ENCODE results near the gene RAB27B.

Gene RAB27B

DNA sequence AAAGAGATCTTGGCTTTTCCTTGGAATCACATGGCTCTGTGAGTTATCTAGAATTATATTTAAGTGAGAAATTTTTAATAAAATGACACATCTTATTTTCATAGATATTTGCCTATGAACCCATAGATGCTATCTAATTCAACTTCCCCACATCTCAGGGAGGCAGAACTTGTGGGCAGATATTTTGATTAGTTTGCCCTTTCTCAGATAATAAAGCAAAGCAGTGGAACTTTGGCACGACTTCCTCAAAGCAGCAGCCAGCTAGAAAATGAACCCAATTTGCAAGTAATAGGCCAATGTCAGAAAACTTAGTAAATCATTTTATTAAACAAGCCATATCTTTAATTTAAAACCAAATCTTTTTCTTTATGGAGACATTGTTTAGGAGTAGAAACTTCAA lies 32.7 kb downstream of the RAB27B start:
- DNase-seq: no peak

DNA sequence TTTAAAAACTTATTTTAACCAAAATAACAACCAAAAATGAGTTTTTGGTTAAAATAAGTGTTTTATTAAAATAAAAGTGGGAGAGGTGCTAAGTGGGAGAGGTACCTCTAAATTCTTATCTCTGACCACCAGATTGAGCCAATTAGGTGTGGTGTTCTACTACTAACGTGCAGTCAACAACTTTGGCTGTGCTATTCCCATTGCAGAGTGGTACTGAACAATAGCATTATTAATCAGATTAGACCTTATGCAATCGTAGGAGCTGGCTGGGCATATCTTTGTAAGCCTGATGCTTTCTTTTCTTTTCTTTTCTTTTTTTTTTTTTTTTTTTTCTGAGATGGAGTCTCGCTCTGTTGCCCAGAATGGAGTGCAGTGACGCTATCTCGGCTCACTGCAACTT lies 38.9 kb downstream of the RAB27B start:
- no peak for DNase-seq

- DNase-seq: no peak
These were observed 43.0 kb downstream of the RAB27B start for GRCh38 chr18:54871231-54871630.

- DNase-seq: no peak
These were observed 44.4 kb downstream of the RAB27B start for GRCh38 chr18:54872681-54873080.

DNA sequence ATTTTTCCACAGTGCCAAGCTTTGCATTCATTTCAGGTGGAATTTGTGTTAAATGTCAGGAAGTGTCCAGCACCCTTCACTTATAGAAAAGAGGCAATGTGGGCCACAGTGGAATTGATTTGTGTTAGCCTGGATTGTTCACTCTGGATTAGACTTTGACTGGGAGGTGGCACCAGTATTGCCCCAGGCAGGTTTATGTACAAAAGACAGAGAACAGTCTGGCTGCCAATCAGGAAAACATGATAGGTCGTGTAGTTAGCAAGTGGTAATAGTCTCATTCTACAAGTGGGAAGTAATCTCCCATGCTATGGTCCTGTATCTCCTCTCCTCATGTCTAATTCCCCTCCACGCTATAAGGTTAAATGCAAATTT lies 45.6 kb downstream of the RAB27B start:
- DNase-seq: no peak

- DNase-seq: no peak
These were observed 46.8 kb downstream of the RAB27B start for GRCh38 chr18:54875063-54875462.

- no peak for DNase-seq
These were observed 48.8 kb downstream of the RAB27B start for GRCh38 chr18:54877076-54877475.

- DNase-seq: no peak
These were observed 49.9 kb downstream of the RAB27B start for GRCh38 chr18:54878159-54878622.

- no peak for DNase-seq
These were observed 50.5 kb downstream of the RAB27B start for GRCh38 chr18:54878659-54879358.

- no peak for DNase-seq
These were observed 51.4 kb downstream of the RAB27B start for GRCh38 chr18:54879691-54880090.

DNA sequence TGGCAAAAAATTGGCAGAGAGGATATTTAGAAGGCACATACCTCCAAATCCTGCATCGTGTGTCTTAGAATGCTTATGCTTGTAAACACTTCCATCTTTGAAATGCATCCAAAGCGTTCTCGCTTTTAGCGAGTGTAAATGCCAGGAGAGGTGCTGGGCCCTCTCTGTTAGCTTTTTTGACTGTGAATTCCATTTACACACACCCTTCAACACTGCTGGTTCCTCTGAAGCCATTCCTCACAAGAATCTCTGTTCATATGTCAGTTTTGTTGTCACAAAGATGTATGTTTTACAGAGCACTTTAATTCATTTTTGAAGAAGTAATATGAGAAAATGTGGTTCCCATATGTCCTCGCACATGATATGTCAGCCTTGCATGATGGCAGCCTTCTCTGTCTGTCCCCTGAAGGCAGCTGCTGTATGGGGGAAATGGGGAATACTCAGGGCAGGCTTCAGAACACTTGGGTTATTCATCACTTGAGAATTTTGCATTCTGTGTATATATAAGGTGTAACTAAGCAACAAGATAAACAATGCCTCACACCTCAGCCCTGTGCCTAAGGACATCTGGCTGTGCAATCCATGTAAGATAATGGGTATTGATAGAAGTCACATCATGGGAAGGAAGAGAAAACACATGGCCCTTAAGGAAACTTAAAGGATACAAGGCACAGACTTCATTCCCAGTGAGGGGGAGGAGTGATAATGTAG lies 52.3 kb downstream of the RAB27B start:
- no peak for DNase-seq

DNA sequence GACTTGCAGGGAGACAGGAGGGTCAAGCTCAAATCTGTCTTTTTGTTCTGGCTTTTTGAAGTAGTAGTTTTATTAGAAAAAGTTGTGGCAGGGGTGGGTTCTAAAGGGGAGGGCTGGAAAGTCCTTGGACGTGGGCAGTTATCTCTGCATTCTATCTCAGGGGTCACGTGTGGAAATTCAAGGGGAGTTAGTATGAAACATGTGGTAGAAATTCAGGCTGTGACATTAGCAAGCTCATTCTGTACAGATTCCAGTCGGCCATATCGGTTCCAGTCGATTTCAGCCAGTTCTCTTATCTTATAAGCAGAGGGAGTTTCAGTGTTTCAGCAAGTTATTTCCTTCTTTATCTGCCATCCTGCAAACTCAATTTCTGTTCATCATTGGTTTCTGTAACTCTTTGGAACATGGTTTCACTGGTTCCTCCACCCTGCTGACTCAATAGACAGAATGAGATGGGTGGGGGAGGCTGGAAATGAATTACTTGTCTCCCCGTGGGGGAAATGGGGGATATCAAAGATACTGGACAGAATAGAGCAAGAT lies 53.0 kb downstream of the RAB27B start:
- DNase-seq: no peak

GRCh38 chr18:54882318-54882717 lies 54.0 kb downstream of the RAB27B start:
- no peak for DNase-seq

- DNase-seq: no peak
These were observed 55.7 kb downstream of the RAB27B start for GRCh38 chr18:54883816-54884604.

GRCh38 chr18:54888378-54888777 lies 60.1 kb downstream of the RAB27B start:
- DNase-seq: no peak

GRCh38 chr18:54888933-54889332 lies 60.7 kb downstream of the RAB27B start:
- DNase-seq: no peak

DNA sequence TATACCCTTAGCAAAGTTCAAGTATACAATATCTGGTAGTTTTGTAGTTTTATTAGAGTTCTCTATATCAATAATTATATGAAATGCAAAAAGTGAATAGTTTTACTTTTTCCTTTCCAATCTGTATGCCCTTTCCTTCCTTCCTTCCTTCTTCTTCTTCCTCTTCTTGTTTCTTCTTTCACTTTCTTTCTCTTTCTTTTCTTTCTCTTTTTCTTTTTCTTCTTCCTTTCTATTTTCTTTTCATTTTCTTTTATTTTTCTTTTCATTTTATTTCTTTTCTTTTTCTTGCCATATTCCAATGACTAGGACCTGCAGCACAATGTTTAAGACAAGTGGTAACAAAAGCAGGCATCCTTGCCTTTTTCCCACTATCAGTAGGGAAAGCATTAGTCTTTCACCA lies 71.2 kb downstream of the RAB27B start:
- DNase-seq: no peak

DNA sequence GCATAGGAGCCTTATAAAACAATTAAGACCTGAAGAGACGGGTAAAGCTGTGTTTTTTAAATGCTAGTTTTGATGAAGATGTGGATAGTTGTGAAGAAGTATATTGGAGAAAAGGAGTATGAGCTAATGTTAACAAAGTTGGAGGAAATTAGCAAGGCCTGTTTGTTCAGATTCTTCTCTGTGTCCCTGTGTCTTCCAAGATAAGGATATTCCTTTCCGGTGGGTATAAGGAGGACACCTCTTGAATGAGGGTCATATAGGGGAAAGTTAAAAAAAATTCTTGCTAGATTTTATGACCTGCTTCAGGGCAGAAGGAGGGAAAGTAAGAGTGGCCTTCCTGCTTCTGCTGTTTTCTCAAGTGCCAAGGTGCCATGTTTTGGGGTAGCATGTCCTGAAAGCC lies 72.0 kb downstream of the RAB27B start:
- DNase-seq: no peak

- no peak for DNase-seq
These were observed 76.3 kb downstream of the RAB27B start for GRCh38 chr18:54904581-54904980.

DNA sequence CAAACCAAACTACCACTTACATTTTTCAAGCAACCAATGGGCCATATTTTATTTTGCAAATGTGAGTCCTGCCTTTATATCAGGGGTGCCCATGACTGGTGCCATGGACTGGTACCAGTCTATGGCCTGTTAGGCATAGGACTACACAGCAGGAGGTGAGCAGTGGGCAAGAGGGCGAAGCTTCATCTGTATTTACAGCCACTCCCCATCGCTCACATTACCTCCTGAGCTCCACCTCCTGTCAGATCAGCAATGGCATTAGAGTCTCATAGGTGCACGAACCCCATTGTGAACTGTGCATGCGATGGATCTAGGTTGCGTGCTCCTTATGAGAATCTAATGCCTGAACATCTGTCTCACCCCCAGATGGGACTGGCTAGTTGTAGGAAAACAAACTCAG lies 77.4 kb downstream of the RAB27B start:
- no peak for DNase-seq

- DNase-seq: no peak
These were observed 78.3 kb downstream of the RAB27B start for GRCh38 chr18:54906331-54907185.

Measured in hypothalamus (tissue), 51 donors.